ENCODE measurements around the gene SLC6A19. TPM values are rescaled to one million over a fixed set of nuclear protein-coding genes. Genes with fewer than 3 reads are reported as not detected.

Gene SLC6A19
- total RNA-seq, 4 donors from 2014 or later, result under 0.01 TPM; not detected in 3

- Histone ChIP-seq H3K4me3 (no peak overlapping the region), H3K27ac (no peak overlapping the region), H3K36me3 (no peaks in the 10 kb centered on the region), H3K27me3 (no peaks in the 10 kb centered on the region), H3K9me3 (peaks cover 0 to 18% (median 0%) of the 10 kb centered on the region in 4 donors), H3K4me1 (no peaks in the 10 kb centered on the region)
- no peak for TF ChIP-seq EP300 (IDR thresholded peaks at IDR 0.05)
- TF ChIP-seq CTCF (IDR thresholded peaks at IDR 0.05), result no peak
- no peak for TF ChIP-seq POLR2A (IDR thresholded peaks at IDR 0.05)
- DNase-seq (ENCODE audit: low spot score in 2 of 2), result no peak
- WGBS, 2 donors, result 76 to 84% methylated on average over 13 to 18 of the region's 18 CpGs
Measured at GRCh38 chr5:1216918-1217295, 15.5 kb downstream of the SLC6A19 start.

- no peaks in the 10 kb centered on the region for H3K27me3 ChIP-seq
- no peaks in the 10 kb centered on the region for H3K4me1 ChIP-seq
- H3K36me3 ChIP-seq, result no peaks in the 10 kb centered on the region
- H3K4me3 ChIP-seq, result no peak overlapping the region
- peaks cover 0 to 18% (median 0%) of the 10 kb centered on the region in 4 donors for H3K9me3 ChIP-seq
- TF ChIP-seq POLR2A (IDR thresholded peaks at IDR 0.05) (no peak), CTCF (IDR thresholded peaks at IDR 0.05) (no peak), EP300 (IDR thresholded peaks at IDR 0.05) (no peak)
- H3K27ac ChIP-seq, result no peak overlapping the region
- no peak for DNase-seq (ENCODE audit: low spot score in 2 of 2)
- WGBS, 2 donors, result 54 to 55% methylated on average over 24 of the region's 24 CpGs
Measured at GRCh38 chr5:1217596-1218206, 16.3 kb downstream of the SLC6A19 start.

GRCh38 chr5:1218351-1219080 lies 17.1 kb downstream of the SLC6A19 start:
- Histone ChIP-seq H3K36me3 (no peaks in the 10 kb centered on the region), H3K27ac (no peak overlapping the region), H3K4me1 (no peaks in the 10 kb centered on the region), H3K4me3 (no peak overlapping the region), H3K9me3 (peaks cover 0 to 18% (median 0%) of the 10 kb centered on the region in 4 donors), H3K27me3 (no peaks in the 10 kb centered on the region)
- no peak for TF ChIP-seq CTCF (IDR thresholded peaks at IDR 0.05)
- TF ChIP-seq EP300 (IDR thresholded peaks at IDR 0.05), result no peak
- no peak for TF ChIP-seq POLR2A (IDR thresholded peaks at IDR 0.05)
- DNase-seq (ENCODE audit: low spot score in 2 of 2), result no peak
- WGBS, 2 donors, result 85 to 92% methylated on average over 24 to 35 of the region's 38 CpGs

- TF ChIP-seq EP300 (IDR thresholded peaks at IDR 0.05) (no peak), POLR2A (IDR thresholded peaks at IDR 0.05) (no peak), CTCF (IDR thresholded peaks at IDR 0.05) (no peak)
- Histone ChIP-seq H3K36me3 (no peaks in the 10 kb centered on the region), H3K27me3 (no peaks in the 10 kb centered on the region), H3K4me1 (no peaks in the 10 kb centered on the region), H3K9me3 (peaks cover 0 to 18% (median 0%) of the 10 kb centered on the region in 4 donors), H3K27ac (no peak overlapping the region), H3K4me3 (no peak overlapping the region)
- 65 to 67% methylated on average over 22 to 25 of the region's 38 CpGs for WGBS, 2 donors
- DNase-seq (ENCODE audit: low spot score in 2 of 2), result no peak
Measured at GRCh38 chr5:1219098-1219767, 17.8 kb downstream of the SLC6A19 start.

GRCh38 chr5:1219768-1220100 lies 18.3 kb downstream of the SLC6A19 start:
- Histone ChIP-seq H3K4me1 (no peaks in the 10 kb centered on the region), H3K9me3 (peaks cover 0 to 18% (median 0%) of the 10 kb centered on the region in 4 donors), H3K36me3 (no peaks in the 10 kb centered on the region), H3K27ac (no peak overlapping the region), H3K4me3 (no peak overlapping the region), H3K27me3 (no peaks in the 10 kb centered on the region)
- WGBS, 2 donors, result 39 to 69% methylated on average over 6 to 11 of the region's 11 CpGs
- DNase-seq (ENCODE audit: low spot score in 2 of 2), result no peak
- TF ChIP-seq CTCF (IDR thresholded peaks at IDR 0.05) (no peak), EP300 (IDR thresholded peaks at IDR 0.05) (no peak), POLR2A (IDR thresholded peaks at IDR 0.05) (no peak)

Data from tibial nerve (tissue), 4 donors.